CD4-positive, alpha-beta T cell treated with Interleukin-1 beta for 1 hour (primary cell): Measurements from ENCODE around the gene ZNF830.
"Not testable (repeated sequence)": the region's sequence is repeated elsewhere in the genome, so short reads cannot be mapped to it uniquely, and the experiment has no call there.

Source experiments
- DNase-seq, 2 donors: peaks; one replicate each; pipeline ENCODE4 v3.0.0-alpha.2; 2020 to 2022

The ZNF830 gene, protein sequence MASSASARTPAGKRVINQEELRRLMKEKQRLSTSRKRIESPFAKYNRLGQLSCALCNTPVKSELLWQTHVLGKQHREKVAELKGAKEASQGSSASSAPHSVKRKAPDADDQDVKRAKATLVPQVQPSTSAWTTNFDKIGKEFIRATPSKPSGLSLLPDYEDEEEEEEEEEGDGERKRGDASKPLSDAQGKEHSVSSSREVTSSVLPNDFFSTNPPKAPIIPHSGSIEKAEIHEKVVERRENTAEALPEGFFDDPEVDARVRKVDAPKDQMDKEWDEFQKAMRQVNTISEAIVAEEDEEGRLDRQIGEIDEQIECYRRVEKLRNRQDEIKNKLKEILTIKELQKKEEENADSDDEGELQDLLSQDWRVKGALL

DNA sequence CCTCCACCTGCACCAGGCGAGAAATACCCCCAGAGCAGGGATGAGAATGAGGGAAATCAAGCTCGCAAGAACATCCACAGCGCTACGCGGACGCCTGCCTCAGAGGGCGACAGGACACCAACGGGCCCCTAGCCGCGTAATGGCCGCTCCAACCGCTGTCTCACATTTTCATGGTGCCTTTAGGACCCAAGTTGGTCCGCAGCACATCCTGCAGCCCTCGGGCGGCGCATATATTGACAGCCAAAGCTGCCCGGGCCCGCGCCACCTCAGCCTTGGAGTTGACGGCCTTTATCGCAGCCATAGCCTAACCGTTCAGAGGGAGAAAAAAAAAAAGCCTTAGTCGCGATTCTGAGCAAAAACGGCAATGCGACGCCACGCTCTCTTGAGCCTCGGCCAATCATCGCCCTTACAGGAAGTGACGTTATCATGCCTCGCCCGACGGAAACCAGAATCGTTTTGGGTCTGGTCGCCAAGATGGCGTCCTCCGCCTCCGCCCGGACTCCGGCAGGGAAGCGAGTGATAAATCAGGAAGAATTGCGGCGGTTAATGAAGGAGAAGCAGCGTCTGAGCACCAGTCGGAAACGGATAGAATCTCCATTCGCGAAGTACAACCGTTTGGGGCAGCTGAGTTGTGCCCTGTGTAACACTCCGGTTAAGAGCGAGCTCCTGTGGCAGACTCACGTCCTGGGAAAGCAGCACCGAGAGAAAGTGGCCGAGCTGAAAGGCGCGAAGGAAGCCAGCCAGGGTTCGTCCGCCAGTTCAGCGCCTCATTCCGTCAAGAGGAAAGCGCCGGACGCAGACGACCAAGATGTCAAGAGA is at the start of gene ZNF830, which contains the start of gene CCT6B:
Gene ZNF830, plus strand, starts transcription at position 448 of the 819 bp plus-strand sequence. Its CDS starts 27 bp downstream, at position 475.
Gene CCT6B, minus strand, starts transcription at position 368 of the 819 bp plus-strand sequence. Its CDS starts 67 bp downstream, at position 301.
- peak; percentile 92 for DNase-seq

DNA sequence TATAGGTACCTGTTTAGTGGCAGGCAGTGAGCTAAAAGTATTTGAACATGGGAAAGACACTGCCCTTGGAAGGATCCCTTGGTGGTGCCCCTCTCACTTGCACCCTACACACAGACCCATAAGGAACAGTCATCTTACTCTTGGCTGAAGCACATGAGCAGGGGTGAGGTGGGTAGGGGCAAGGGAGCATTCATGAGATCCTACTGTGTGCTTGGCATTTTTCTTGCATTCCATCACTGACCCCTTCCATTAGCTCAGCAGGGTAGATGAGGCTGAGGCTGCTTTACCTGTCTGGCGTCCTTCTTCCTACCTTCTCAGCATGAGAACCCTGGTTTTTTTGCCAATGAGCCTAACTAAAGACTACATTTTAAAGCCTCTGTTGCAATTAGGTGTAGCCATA is 48.3 kb upstream of the ZNF830 start:
- DNase-seq: no peak

GRCh38 chr17:34916120-34916519 is 45.2 kb upstream of the ZNF830 start:
- DNase-seq: no peak

DNA sequence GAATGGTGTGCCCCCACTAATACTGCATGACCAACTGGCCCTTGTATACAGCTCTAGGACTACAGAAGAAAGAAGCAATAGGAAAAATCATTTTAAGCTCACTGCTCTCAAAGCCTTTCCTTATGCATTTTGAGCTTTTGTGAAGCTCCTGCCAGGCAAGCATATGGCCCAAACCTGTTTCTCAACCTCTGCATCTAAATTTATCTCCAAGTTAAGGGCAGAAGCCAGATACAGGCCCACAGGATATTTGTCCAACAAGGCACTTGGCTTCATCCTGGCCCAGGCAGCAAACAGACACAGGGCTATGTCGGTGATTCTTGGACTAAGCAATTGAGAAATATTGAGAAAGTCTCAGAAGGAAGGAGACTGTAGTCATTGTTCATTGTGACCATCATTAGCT is 44.0 kb upstream of the ZNF830 start:
- no peak for DNase-seq

- DNase-seq: no peak
Observed at GRCh38 chr17:34920676-34921075, 40.7 kb upstream of the ZNF830 start.

DNA sequence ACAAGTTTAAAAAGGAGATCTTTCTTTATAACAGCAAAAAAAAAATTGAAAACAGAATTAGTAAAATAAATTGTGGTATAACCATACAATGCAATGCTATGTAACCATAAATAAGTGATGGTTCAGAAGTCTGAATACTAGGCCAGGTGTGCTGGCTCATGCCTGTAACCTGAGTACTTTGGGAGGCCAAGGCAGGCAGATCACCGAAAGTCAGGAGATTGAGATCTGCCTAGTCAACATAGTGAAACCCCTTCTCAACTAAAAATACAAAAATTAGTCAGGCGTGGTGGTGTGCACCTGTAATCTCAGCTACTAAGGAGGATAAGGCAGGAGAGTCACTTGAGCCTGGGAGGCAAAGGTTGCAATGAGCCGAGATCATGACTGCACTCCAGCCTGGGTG is 34.7 kb upstream of the ZNF830 start:
- no peak for DNase-seq

DNA sequence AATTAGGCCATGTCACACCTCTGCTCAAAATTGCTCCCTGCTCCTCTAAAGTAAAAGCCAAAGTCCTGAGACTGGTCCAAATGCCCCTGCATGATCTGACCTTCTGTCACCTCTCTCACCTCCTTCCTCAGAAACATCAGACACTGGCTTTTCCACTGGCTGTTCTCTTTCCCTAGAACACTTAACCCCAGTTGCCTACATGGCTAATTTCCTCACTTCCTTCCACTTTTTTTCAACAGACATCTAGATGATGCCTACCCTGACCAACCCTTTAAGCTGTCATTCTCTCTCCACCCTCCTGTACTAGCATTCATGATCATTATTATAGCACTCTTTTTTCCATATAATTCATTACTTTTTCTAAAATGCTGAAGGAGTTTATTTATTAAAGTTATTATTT is 31.1 kb upstream of the ZNF830 start:
- no peak for DNase-seq

- DNase-seq: not testable (repeated sequence)
Observed at GRCh38 chr17:34950780-34951179, 10.6 kb upstream of the ZNF830 start.

DNA sequence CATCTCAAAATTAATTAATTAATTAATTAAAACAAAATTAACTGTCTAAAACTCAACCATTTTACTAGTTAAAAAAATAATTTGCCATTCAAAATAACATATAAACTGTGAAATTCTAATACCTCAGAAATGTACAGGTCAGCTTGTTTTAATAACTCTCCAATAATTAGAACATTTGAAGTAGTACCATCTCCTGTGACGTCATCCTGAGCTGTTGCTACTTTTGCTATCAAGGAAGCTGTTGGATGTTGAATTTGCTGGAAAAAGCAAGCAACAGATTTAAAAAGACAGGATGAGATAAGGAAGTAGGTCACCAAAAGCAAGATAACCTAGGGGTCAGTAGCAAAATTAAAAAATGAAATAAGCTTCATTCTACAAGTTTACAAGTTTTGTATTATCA is 2.9 kb upstream of the ZNF830 start:
- no peak for DNase-seq

- DNase-seq: no peak
Observed at GRCh38 chr17:34974179-34974578, 12.8 kb downstream of the ZNF830 start.

GRCh38 chr17:34974794-34975785 is 13.8 kb downstream of the ZNF830 start:
- no peak for DNase-seq

- no peak for DNase-seq
Observed at GRCh38 chr17:34979153-34979552, 17.8 kb downstream of the ZNF830 start.

DNA sequence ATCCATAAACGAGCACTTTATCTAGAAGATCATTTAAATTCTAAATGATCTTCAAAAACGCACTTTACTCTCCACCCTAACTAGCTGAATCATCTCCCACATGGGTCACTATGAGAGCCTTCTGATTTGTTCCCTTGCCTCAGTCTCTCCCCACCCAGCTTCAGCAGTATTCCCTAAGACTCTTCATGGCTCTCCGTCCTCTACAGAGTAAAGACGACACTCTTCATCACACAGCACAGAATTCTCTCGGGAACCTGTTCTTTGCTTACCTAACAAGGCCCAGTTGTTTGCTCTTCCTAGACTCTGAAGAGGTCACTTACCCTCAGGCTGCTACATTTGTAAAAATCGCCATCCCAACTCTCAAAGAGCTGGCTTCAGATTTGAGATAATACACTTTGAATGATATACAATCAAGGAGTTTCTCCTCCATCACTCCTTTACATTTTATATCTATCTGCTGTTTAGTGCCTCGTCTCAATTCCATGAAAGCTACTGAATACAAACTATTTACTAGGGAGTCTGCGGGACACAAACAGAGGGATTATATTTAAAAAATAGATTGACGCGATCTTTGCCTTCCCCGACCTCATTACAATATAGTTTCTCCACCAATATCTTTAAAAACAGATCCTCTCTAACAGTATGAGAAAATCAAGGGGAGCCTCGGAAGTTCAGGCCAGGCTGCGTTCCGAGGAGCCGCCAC is 18.5 kb downstream of the ZNF830 start:
- DNase-seq: no peak

GRCh38 chr17:34980353-34980680 is 19.0 kb downstream of the ZNF830 start, which contains the start of gene LIG3:
LIG3 (plus strand) TSS chr17:34980512; CDS start chr17:34983006, 2,494 bp downstream.
- DNase-seq: peak; percentile 93

- peak; percentile 74 to 76 for DNase-seq
Observed at GRCh38 chr17:34980681-34981537, 19.6 kb downstream of the ZNF830 start.

GRCh38 chr17:34981538-34982241 is 20.4 kb downstream of the ZNF830 start:
- DNase-seq: no peak

DNA sequence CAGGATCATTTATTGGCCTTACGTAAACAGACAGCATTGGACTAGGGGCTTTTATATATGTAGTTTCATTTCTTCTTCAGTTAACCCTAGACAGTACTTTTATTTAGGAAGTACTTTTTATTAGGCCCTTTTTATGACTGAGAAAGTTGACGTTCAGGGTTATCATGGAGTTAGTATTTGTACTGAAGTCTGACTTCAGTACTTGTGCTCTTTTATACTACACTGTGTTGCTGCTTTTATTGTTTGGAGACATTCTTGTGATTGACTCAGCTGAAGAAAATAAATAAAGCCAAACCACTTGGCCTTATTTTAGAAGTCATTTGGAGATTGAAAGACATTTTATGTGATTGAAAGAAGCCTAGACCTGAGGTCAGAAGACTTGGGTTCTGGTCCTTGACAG is 25.9 kb downstream of the ZNF830 start:
- no peak for DNase-seq

DNA sequence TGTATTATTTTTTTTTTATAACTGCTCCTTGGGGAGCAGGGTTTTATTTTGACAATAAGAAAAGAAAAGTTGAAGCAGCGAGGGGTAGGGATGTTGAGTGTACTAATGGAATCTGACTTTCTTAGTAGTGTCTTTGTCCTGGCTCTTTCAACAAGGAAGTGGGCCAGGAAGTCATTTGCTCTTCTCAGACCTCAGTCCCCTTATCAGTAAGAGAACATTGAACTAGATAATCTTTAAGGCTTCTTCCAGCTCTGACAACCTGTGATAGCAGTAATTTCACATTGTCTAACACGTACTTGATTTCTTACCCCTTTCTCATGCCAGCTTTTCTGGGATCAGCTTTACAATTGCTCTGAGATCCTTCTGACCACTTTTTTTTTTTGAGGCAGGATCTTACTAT is 27.3 kb downstream of the ZNF830 start:
- DNase-seq: no peak

- no peak for DNase-seq
Observed at GRCh38 chr17:34989473-34989872, 28.1 kb downstream of the ZNF830 start.

GRCh38 chr17:34990921-34991365 is 29.6 kb downstream of the ZNF830 start:
- no peak for DNase-seq
